Nephron (organoid): ENCODE data around the gene ZC2HC1C.
A peak's percentile ranks its signal among the peaks of the same experiment; 100 is the strongest.

Experiments used
- H3K27ac Mint-ChIP-seq, 3 experiments: 2 replicates each; pipeline ENCODE4 v1.8.0; 2020; ENCODE audit warnings: mixed read lengths in 3 of 3, mild to moderate bottlenecking in 2 of 3, moderate library complexity in 1 of 3
- H3K27me3 Mint-ChIP-seq: 2 replicates; pipeline ENCODE4 v1.8.0; 2021; ENCODE audit warnings: low read depth, mild to moderate bottlenecking, moderate library complexity, mixed read lengths
- H3K36me3 Mint-ChIP-seq: 2 replicates; pipeline ENCODE4 v1.8.0; 2020; ENCODE audit warnings: low read depth, mixed read lengths
- H3K4me1 Mint-ChIP-seq: 2 replicates; pipeline ENCODE4 v1.8.0; 2020; ENCODE audit warnings: mixed read lengths
- H3K4me3 Mint-ChIP-seq, 3 experiments: 2 replicates each; pipeline ENCODE4 v1.8.0; 2020; ENCODE audit warnings: mild to moderate bottlenecking in 3 of 3, mixed read lengths in 3 of 3, moderate library complexity in 2 of 3
- H3K9me3 Mint-ChIP-seq: 2 replicates; pipeline ENCODE4 v1.8.0; 2020; ENCODE audit warnings: mixed read lengths
- CTCF ChIP-seq, 3 experiments: fragments of 200-600 bp; sonication (generic); IDR thresholded peaks; one replicate each; pipeline ENCODE4 v1.5.0; 2021; ENCODE audit warnings: antibody characterized with exemption in 3 of 3; ENCODE audit not compliant: unreplicated experiment in 3 of 3

ZC2HC1C gene

GRCh38 chr14:75079521-75079920 lies 10.1 kb downstream of the ZC2HC1C start:
- Mint-ChIP-seq H3K4me1 (peaks cover 19% of the 10 kb centered on the region), H3K27ac (peak overlapping the region; percentile 19 to 29 (median 22)), H3K4me3 (no peak overlapping the region), H3K36me3 (peaks cover 27% of the 10 kb centered on the region), H3K27me3 (no peaks in the 10 kb centered on the region), H3K9me3 (no peaks in the 10 kb centered on the region)
- no peak for TF ChIP-seq CTCF (IDR thresholded peaks at IDR 0.05; ENCODE audit: unreplicated experiment in 3 of 3)

- Mint-ChIP-seq H3K9me3 (no peaks in the 10 kb centered on the region), H3K27me3 (no peaks in the 10 kb centered on the region), H3K36me3 (peaks cover 44% of the 10 kb centered on the region), H3K27ac (peak overlapping the region; percentile 82 to 97 (median 96)), H3K4me1 (peaks cover 19% of the 10 kb centered on the region), H3K4me3 (peak overlapping the region in 1 of 3 experiments; percentile 26)
- no peak for TF ChIP-seq CTCF (IDR thresholded peaks at IDR 0.05; ENCODE audit: unreplicated experiment in 3 of 3)
Measured at GRCh38 chr14:75081660-75082229, 12.3 kb downstream of the ZC2HC1C start.

- TF ChIP-seq CTCF (IDR thresholded peaks at IDR 0.05; ENCODE audit: unreplicated experiment in 3 of 3): no peak
- H3K4me1 Mint-ChIP-seq: peaks cover 19% of the 10 kb centered on the region
- no peaks in the 10 kb centered on the region for H3K9me3 Mint-ChIP-seq
- no peak overlapping the region for H3K4me3 Mint-ChIP-seq
- peaks cover 52% of the 10 kb centered on the region for H3K36me3 Mint-ChIP-seq
- H3K27me3 Mint-ChIP-seq: no peaks in the 10 kb centered on the region
- H3K27ac Mint-ChIP-seq: peak overlapping the region in 2 of 3 experiments; percentile 82 to 96
Measured at GRCh38 chr14:75083271-75083670, 13.8 kb downstream of the ZC2HC1C start.

- peak in 1 of 3 experiments; percentile 17 for TF ChIP-seq CTCF (IDR thresholded peaks at IDR 0.05; ENCODE audit: unreplicated experiment in 3 of 3)
- Mint-ChIP-seq H3K27ac (peak overlapping the region; percentile 74 to 96 (median 79)), H3K4me3 (no peak overlapping the region), H3K27me3 (no peaks in the 10 kb centered on the region), H3K9me3 (no peaks in the 10 kb centered on the region), H3K4me1 (peaks cover 19% of the 10 kb centered on the region), H3K36me3 (peaks cover 55% of the 10 kb centered on the region)
Measured at GRCh38 chr14:75084513-75084912, 15.1 kb downstream of the ZC2HC1C start.

GRCh38 chr14:75088153-75088552 lies 18.7 kb downstream of the ZC2HC1C start:
- H3K27me3 Mint-ChIP-seq: no peaks in the 10 kb centered on the region
- peaks cover 62% of the 10 kb centered on the region for H3K36me3 Mint-ChIP-seq
- no peak for TF ChIP-seq CTCF (IDR thresholded peaks at IDR 0.05; ENCODE audit: unreplicated experiment in 3 of 3)
- H3K4me3 Mint-ChIP-seq: no peak overlapping the region
- H3K9me3 Mint-ChIP-seq: no peaks in the 10 kb centered on the region
- no peak overlapping the region for H3K27ac Mint-ChIP-seq
- peaks cover 4% of the 10 kb centered on the region for H3K4me1 Mint-ChIP-seq
